HG03139 (cell line): Measurements from ENCODE around the gene HOXA6.

Experiments used
- ATAC-seq: cut with Tn5 transposase; IDR thresholded peaks from one replicate; pipeline ENCODE4 v1.9.1; 2021; ENCODE audit not compliant: unreplicated experiment

Gene HOXA6

DNA sequence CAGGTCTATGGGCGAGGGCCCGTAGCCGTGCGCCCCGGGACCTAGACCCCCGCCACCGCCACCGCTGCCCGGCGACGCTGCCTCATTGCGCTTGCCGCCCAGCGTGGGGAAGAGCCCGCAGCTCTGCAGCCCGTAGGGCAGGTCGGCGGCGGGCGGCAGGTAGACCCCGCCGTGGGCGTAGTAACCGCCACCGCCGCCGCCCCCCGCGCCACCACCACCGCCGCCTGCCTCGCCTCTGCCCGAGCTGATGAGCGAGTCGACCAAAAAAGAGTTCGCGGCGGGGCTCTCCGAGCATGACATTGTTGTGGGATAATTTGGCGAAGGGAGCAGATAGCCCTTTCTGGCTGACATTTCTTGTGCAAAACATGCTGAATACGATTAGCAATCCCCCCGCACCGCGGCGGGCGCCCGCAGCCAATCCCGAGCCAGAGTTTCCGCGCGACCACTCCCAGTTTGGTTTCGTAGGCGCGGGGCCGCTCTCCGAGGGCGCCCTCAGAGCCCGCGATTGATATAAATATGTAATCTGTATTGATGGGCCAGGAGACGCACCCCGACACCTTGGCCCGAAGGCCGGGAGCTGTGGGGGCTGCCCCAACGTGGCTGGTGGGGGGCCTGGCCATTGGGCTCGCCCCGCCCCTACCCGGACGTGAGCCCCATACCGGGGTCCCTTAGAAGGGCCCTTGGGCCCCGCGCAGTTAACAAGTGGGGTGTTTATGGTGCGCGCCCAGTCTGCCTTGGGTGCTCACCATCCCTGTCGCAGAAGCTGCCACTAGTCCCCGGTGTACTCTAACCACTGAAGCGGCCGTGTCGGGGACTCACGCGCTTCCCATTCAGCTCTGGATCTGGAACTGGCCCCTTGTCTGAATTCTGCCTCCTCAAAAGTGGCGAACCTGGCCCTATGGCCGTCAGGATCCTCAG, 26.6 kb upstream of the HOXA6 start, which contains the start of gene HOXA10:
TSS of gene HOXA10 (minus strand) at position 365 of the 918 bp plus-strand sequence. CDS start at position 351, 14 bp downstream.
- ATAC-seq, result no peak

- no peak for ATAC-seq
Observed at GRCh38 chr7:27173511-27173955, 26.0 kb upstream of the HOXA6 start.

DNA sequence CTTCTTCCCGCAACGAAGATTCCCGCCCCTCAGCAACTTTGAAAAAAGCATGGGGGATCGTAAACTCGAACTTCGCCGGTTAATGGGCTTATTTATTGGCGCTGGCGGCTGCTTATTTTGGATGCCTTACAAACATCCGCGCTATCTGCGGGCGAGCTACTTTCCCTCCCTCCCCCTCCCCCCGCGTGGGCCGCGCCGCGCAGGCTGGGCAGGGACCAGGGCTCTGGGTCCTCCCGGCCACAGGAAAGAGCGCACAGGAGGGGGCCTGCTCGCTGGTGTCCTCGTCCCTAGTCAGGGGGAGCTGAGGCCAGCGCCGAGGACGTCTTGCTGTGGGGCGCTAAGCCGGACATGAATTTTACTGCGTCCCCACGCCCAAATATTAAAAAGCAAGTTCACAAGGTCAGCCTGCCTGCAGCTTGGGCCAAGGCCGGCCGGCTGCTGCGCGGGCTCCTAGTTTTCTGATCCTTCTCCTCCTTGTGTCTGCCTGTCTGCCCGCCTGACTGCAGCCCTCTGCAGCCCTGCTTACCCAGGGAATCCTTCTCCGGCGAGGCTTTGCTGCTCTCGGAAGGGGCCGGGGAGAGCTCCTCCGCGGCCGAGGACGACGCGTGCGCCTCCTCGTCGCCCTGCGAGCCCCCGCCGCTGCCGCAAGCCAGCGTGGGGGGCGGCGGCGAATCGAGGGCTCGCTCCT, 25.4 kb upstream of the HOXA6 start:
- no peak for ATAC-seq

DNA sequence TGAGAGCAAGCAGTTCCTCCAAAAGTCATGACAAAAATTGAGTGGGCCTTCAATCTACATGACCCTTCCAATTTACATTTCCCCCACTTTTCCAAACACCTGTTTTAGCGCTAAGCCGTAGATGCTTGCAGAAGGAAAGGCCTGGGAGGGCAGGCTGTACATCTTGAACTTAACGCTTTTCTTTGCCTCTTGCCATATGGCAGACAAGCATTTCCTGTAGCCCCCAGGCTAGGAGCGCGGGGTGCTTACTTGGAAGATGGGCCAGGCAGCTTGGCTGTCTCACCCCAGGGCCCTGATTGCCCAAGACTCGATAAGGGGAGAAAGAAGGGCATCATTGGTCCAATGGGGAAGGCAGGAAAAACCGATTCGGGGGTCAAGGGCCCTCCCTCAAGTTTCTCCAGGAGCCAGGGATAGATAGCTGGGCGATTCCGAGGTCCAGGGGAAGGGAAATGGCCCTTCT, 24.8 kb upstream of the HOXA6 start:
- ATAC-seq, result no peak

GRCh38 chr7:27171637-27172314, 24.2 kb upstream of the HOXA6 start:
- no peak for ATAC-seq

- ATAC-seq, result no peak
Observed at GRCh38 chr7:27171325-27171636, 23.7 kb upstream of the HOXA6 start.

DNA sequence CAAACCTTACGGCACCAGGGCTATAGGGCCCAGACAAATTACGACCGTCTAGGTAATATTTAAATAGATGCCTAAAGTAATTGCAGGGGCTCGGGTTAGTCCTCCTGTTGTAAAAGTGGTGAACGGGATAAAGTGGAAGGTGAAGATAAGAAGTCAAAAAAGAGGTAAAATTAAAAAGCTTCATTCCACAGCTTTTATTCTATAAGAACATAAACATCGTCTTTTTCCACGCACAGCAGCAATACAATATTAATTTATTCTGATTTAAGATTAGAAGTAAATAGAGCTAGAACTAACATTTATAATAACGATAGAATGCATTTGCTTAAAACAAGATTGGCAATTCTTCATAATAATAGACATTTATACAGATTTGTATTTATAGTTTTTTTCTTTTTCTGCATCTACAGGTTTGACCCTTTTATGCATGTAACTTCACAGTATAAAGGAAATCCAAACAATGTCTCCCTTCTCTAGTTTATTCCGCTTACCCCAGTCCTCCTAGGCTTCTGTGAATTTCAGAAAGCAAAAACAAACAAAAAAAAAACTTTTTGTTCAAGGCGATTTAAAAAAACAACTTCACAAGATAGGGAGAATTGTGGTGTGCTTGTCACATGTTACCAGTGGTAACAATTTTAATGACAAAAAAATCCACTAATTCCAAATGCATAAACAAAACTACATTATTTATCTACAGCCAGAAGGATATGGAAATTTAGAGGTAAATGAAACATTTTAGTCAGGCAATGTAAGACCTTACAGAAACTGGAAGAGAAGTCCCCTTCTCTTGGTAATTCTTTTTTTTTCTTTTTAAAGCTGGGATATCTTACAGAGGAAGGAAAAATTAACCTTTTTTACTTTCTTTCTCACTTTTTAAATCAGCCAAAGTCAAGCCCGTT, 23.1 kb upstream of the HOXA6 start:
- no peak for ATAC-seq

GRCh38 chr7:27169658-27170425, 22.3 kb upstream of the HOXA6 start:
- no peak for ATAC-seq

GRCh38 chr7:27168265-27168947, 20.8 kb upstream of the HOXA6 start:
- ATAC-seq, result no peak

- no peak for ATAC-seq
Observed at GRCh38 chr7:27167916-27168264, 20.3 kb upstream of the HOXA6 start.

GRCh38 chr7:27166531-27167505, 19.2 kb upstream of the HOXA6 start:
- ATAC-seq, result no peak

GRCh38 chr7:27165996-27166530, 18.5 kb upstream of the HOXA6 start:
- ATAC-seq, result no peak

- ATAC-seq, result no peak
Observed at GRCh38 chr7:27165089-27165995, 17.8 kb upstream of the HOXA6 start, which contains the start of gene HOXA9. Gene HOXA9 (minus strand): TSS chr7:27165537. CDS start chr7:27165457, 80 bp downstream.

- no peak for ATAC-seq
Observed at GRCh38 chr7:27164367-27165088, 17.0 kb upstream of the HOXA6 start.

GRCh38 chr7:27164045-27164366, 16.4 kb upstream of the HOXA6 start:
- ATAC-seq, result no peak
